Trophoblast cell (in vitro differentiated cells and primary cell): ENCODE data around the gene GYPA.
"Not testable (repeated sequence)": the region's sequence is repeated elsewhere in the genome, so short reads cannot be mapped to it uniquely, and the experiment has no call there.

Experiments used
- DNase-seq, 2 donors: peaks; one replicate each; pipeline ENCODE4 v3.0.0-alpha.2; 2016
- H2AFZ ChIP-seq: 2 replicates; pipeline ENCODE4 v1.6.1; 2013; ENCODE audit warnings: low read length, moderate library complexity, mild to moderate bottlenecking; ENCODE audit not compliant: insufficient read depth, poor library complexity
- H2AK5ac ChIP-seq: 2 replicates; pipeline ENCODE4 v1.6.1; 2013; ENCODE audit warnings: mild to moderate bottlenecking, low read length
- H2BK120ac ChIP-seq: 2 replicates; pipeline ENCODE4 v1.6.1; 2013; ENCODE audit warnings: low read length, mild to moderate bottlenecking, moderate library complexity; ENCODE audit not compliant: insufficient read depth, poor library complexity
- H2BK12ac ChIP-seq: 2 replicates; pipeline ENCODE4 v1.6.1; 2013; ENCODE audit warnings: mild to moderate bottlenecking, low read length, moderate library complexity
- H2BK5ac ChIP-seq: 2 replicates; pipeline ENCODE4 v1.6.1; 2013; ENCODE audit warnings: low read length, low read depth, moderate library complexity, mild to moderate bottlenecking; ENCODE audit not compliant: poor library complexity
- H3K14ac ChIP-seq: 2 replicates; pipeline ENCODE4 v1.6.1; 2013; ENCODE audit warnings: mild to moderate bottlenecking, low read length
- H3K18ac ChIP-seq: 2 replicates; pipeline ENCODE4 v1.6.1; 2013; ENCODE audit warnings: mild to moderate bottlenecking, low read length
- H3K23ac ChIP-seq: 2 replicates; pipeline ENCODE4 v1.6.1; 2013; ENCODE audit warnings: low read length
- H3K27ac ChIP-seq: 2 replicates; pipeline ENCODE4 v1.5.1; 2013; ENCODE audit warnings: low read depth, mild to moderate bottlenecking, inconsistent platforms, low read length, moderate library complexity
- H3K27me3 ChIP-seq: 2 replicates; pipeline ENCODE4 v1.6.1; 2013; ENCODE audit warnings: inconsistent platforms, mild to moderate bottlenecking, low read length, moderate library complexity; ENCODE audit not compliant: insufficient read depth
- H3K36me3 ChIP-seq, 2 experiments: 1 replicate in 1 of 2; 2 replicates in 1 of 2; pipeline ENCODE4 v1.6.1; 2013; ENCODE audit warnings: low read length in 2 of 2, mild to moderate bottlenecking in 2 of 2, moderate library complexity in 1 of 2; ENCODE audit not compliant: insufficient read depth in 2 of 2, control insufficient read depth in 1 of 2
- H3K4ac ChIP-seq: 2 replicates; pipeline ENCODE4 v1.6.1; 2013; ENCODE audit warnings: low read depth, mild to moderate bottlenecking, low read length, moderate library complexity
- H3K4me1 ChIP-seq, 2 experiments: 1 replicate in 1 of 2; 2 replicates in 1 of 2; pipeline ENCODE4 v1.6.1; 2013; ENCODE audit warnings: low read length in 2 of 2, mild to moderate bottlenecking in 2 of 2, moderate library complexity in 1 of 2; ENCODE audit not compliant: insufficient read depth in 2 of 2, control insufficient read depth in 1 of 2
- H3K4me2 ChIP-seq: 2 replicates; pipeline ENCODE4 v1.6.1; 2013; ENCODE audit warnings: inconsistent platforms, mild to moderate bottlenecking, low read length, moderate library complexity
- H3K4me3 ChIP-seq: 2 replicates; pipeline ENCODE4 v1.5.1; 2013; ENCODE audit warnings: mild to moderate bottlenecking, low read depth, low read length, inconsistent platforms
- H3K79me1 ChIP-seq: one replicate; pipeline ENCODE4 v1.6.1; 2013; ENCODE audit warnings: low read length
- H3K79me2 ChIP-seq: 2 replicates; pipeline ENCODE4 v1.6.1; 2013; ENCODE audit warnings: low read length, mild to moderate bottlenecking; ENCODE audit not compliant: control insufficient read depth, insufficient read depth, poor library complexity
- H3K9ac ChIP-seq: 2 replicates; pipeline ENCODE4 v1.6.1; 2013; ENCODE audit warnings: mild to moderate bottlenecking, low read length
- H3K9me3 ChIP-seq: 2 replicates; pipeline ENCODE4 v1.6.1; 2013; ENCODE audit warnings: low read depth, mild to moderate bottlenecking, control low read depth, inconsistent platforms, low read length; ENCODE audit not compliant: insufficient read depth
- H4K12ac ChIP-seq: 2 replicates; pipeline ENCODE4 v1.6.1; 2013; ENCODE audit warnings: low read depth, mild to moderate bottlenecking, low read length, moderate library complexity
- H4K8ac ChIP-seq: 2 replicates; pipeline ENCODE4 v1.6.1; 2013; ENCODE audit warnings: low read depth, mild to moderate bottlenecking, low read length, moderate library complexity
- H4K91ac ChIP-seq: one replicate; pipeline ENCODE4 v1.6.1; 2013; ENCODE audit warnings: low read depth, mild to moderate bottlenecking, low read length, moderate library complexity
- WGBS: extraction: QIAGEN DNeasy Blood & Tissue Kit; methylation state at CpG from one replicate; pipeline ENCODE4 v1.1.7; 2013; ENCODE audit warnings: missing lambda C conversion rate; ENCODE audit not compliant: insufficient read length, insufficient coverage; ENCODE audit errors: extremely low coverage; 5-methylcytosine and 5-hydroxymethylcytosine counted together

Gene GYPA

DNA sequence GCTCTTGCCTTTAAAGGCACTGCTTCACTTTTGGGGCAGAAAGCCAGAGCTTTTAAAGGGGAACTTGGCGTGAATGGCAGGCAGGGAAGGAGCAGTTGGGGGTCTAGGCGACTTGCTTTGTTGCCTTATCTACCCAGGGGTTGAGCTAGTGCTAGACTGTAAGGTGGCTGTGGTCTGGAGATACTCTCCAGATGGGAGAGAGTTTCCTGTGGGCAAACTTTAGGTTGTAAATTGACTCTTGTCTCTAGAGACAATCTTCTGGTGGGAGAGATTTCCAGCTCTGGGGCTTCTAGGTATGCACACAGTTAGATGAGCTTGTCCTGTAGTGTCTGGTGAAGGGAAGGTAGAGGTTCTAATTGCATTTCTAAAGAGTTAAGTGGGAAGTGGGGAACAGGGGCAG, 61.8 kb downstream of the GYPA start:
- not testable (repeated sequence) for H4K91ac ChIP-seq, H2BK12ac ChIP-seq, H3K18ac ChIP-seq, H3K14ac ChIP-seq, H3K9ac ChIP-seq, H3K9me3 ChIP-seq, DNase-seq, H2AK5ac ChIP-seq, H3K27me3 ChIP-seq, H3K23ac ChIP-seq, H2AFZ ChIP-seq, H4K12ac ChIP-seq, H2BK120ac ChIP-seq, H3K4ac ChIP-seq, H4K8ac ChIP-seq, H3K27ac ChIP-seq, H3K79me2 ChIP-seq, H3K4me2 ChIP-seq, H3K4me3 ChIP-seq, H3K4me1 ChIP-seq, H3K36me3 ChIP-seq, H3K79me1 ChIP-seq, H2BK5ac ChIP-seq
- no CpG with 5 or more reads among the region's 2 CpGs for WGBS

DNA sequence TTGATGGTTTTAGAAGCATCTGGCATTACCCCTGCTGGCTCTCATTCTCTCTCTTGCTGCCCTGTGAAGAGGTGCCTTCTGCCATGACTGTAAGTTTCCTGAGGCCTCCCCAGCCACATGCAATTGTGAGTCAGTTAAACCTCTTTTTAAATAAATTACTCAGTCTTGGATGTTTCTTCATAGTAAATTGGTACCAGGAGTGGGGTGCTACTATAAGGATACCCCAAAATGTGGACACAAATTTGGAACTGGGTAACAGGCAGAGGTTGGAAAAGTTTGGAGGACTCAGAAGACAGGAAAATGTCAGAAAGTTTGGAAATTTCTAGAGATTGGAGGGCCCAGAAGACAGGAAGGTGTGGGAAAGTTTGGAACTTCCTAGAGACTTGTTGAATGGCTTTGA, 79.0 kb downstream of the GYPA start:
- H2BK5ac ChIP-seq: not testable (repeated sequence)

DNA sequence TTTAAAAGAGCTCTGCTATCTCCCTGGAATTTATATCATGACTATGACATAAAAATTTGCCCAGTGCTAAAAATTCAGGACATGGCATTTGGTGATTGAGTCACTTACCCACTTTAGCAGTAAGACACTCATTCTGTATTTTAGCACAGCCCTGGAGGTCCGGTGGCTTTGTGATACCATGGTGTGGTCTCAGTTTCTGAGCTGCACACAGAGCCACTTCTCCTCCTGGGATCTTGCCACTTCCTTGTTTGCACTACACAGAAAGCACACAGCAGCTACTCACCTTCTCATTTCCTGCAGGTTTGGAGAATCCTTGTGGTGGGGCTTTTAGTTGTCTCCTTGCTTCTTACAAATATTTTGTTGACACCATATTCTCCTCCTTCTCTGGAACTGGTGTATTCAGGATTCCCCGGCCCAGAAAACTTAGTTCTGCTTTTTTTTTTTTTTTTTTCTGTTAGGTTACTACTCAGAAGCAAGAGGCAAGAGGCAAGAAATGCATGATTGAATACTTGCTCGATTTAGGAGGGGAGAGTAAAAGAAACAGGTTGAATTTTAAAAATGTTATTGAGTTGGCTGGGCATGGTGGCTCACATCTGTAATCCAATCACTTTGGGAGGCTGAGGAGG, 80.2 kb downstream of the GYPA start:
- H3K23ac ChIP-seq, H2AK5ac ChIP-seq, H3K79me2 ChIP-seq, H3K79me1 ChIP-seq, H3K9me3 ChIP-seq, DNase-seq, H3K4me2 ChIP-seq, H2BK5ac ChIP-seq, H3K4me1 ChIP-seq, H3K4ac ChIP-seq, H3K36me3 ChIP-seq, H2BK120ac ChIP-seq, H4K12ac ChIP-seq, H4K8ac ChIP-seq, H3K4me3 ChIP-seq, H3K27me3 ChIP-seq, H3K27ac ChIP-seq, H3K14ac ChIP-seq, H2BK12ac ChIP-seq, H4K91ac ChIP-seq, H3K18ac ChIP-seq, H2AFZ ChIP-seq, H3K9ac ChIP-seq: not testable (repeated sequence)
- no CpG with 5 or more reads among the region's 3 CpGs for WGBS

More for the DNA sequence above, 79.0 kb downstream of the GYPA start:
- H3K4ac ChIP-seq, H2BK12ac ChIP-seq, H2AK5ac ChIP-seq, H3K27ac ChIP-seq, H4K91ac ChIP-seq, H2BK120ac ChIP-seq, H3K4me2 ChIP-seq, H3K27me3 ChIP-seq, H3K9me3 ChIP-seq, H3K9ac ChIP-seq, H4K12ac ChIP-seq, H3K18ac ChIP-seq, H3K79me2 ChIP-seq, H3K4me1 ChIP-seq, H3K14ac ChIP-seq, H3K79me1 ChIP-seq, H3K36me3 ChIP-seq, H4K8ac ChIP-seq, H3K4me3 ChIP-seq, H3K23ac ChIP-seq, DNase-seq, H2AFZ ChIP-seq: not testable (repeated sequence)
